SK-N-SH (cell line): ENCODE data around the gene EFEMP2. TPM values are rescaled to one million over a fixed set of nuclear protein-coding genes. Genes with fewer than 3 reads are reported as not detected.
"Not testable (repeated sequence)": the region's sequence is repeated elsewhere in the genome, so short reads cannot be mapped to it uniquely, and the experiment has no call there.

Experiments used
- CTCF ChIA-PET: fragments of 300-600, 350-600 bp; formaldehyde crosslinking; extraction: SDS; loops from one replicate; lab custom pipeline; 2021; lab: Yijun Ruan, JAX
- POLR2A ChIA-PET: fragments of 350-600 bp; sonication (Branson Sonifier 250); formaldehyde crosslinking; extraction: SDS; loops from one replicate; lab custom pipeline; 2020; ENCODE audit warnings: antibody characterized with exemption, inconsistent platforms; lab: Yijun Ruan, JAX
- DNase-seq: peaks from one replicate; pipeline ENCODE4 v3.0.0; 2012
- H2AFZ ChIP-seq: fragments of 200-600 bp; sonication (generic); 2 replicates; pipeline ENCODE4 v1.8.1; 2016; ENCODE audit warnings: antibody characterized with exemption, mild to moderate bottlenecking, low read depth
- H3F3A ChIP-seq: fragments of 200-600 bp; sonication (generic); replicated peaks from 2 replicates; pipeline ENCODE3; 2016; ENCODE audit warnings: antibody characterized with exemption, mild to moderate bottlenecking; ENCODE audit not compliant: insufficient read depth
- H3K27ac ChIP-seq, 2 experiments: fragments of 200-500 bp in 1 of 2; fragments of 200-600 bp in 1 of 2; sonication (Bioruptor generic) in 1 of 2; sonication (generic), shearing (Covaris generic) in 1 of 2; 2 replicates each; pipeline versions ENCODE4 v1.5.1 to v1.6.1; 2014 to 2016; ENCODE audit warnings: low read depth in 2 of 2, inconsistent platforms in 1 of 2, low read length in 1 of 2, mild to moderate bottlenecking in 1 of 2, mixed read lengths in 1 of 2
- H3K27me3 ChIP-seq: fragments of 200-600 bp; sonication (generic), shearing (Covaris generic); 2 replicates; pipeline ENCODE4 v1.6.1; 2016; ENCODE audit warnings: mixed run types; ENCODE audit not compliant: insufficient read depth
- H3K36me3 ChIP-seq, 2 experiments: fragments of 200-500 bp in 1 of 2; fragments of 200-600 bp in 1 of 2; sonication (Bioruptor generic) in 1 of 2; sonication (generic) in 1 of 2; replicated peaks in 1 of 2; 2 replicates each; pipeline versions ENCODE3 to v1.5.1; 2014 to 2016; ENCODE audit warnings: low read length in 1 of 2, mild to moderate bottlenecking in 1 of 2; ENCODE audit not compliant: insufficient read depth in 2 of 2, control insufficient read depth in 1 of 2
- H3K4me1 ChIP-seq, 2 experiments: fragments of 200-500 bp in 1 of 2; fragments of 200-600 bp in 1 of 2; sonication (Bioruptor generic) in 1 of 2; sonication (generic), shearing (Covaris generic) in 1 of 2; 2 replicates each; pipeline versions ENCODE4 v1.5.1 to v1.6.1; 2014 to 2016; ENCODE audit warnings: low read depth in 1 of 2, low read length in 1 of 2, mixed run types in 1 of 2; ENCODE audit not compliant: insufficient read depth in 2 of 2, control insufficient read depth in 1 of 2
- H3K4me2 ChIP-seq: fragments of 200-600 bp; sonication (generic), shearing (Covaris generic); 2 replicates; pipeline ENCODE4 v1.6.1; 2017; ENCODE audit warnings: mixed run types
- H3K4me3 ChIP-seq, 2 experiments: fragments of 200-500 bp in 1 of 2; fragments of 200-600 bp in 1 of 2; sonication (Bioruptor generic) in 1 of 2; sonication (generic), shearing (Covaris generic) in 1 of 2; 2 replicates each; pipeline versions ENCODE4 v1.5.1 to v1.8.1; 2014 to 2016; ENCODE audit warnings: low read depth in 2 of 2, inconsistent platforms in 1 of 2, low read length in 1 of 2, mild to moderate bottlenecking in 1 of 2, mixed read lengths in 1 of 2, moderate library complexity in 1 of 2
- H3K79me2 ChIP-seq: fragments of 200-600 bp; sonication (generic); 2 replicates; pipeline ENCODE4 v1.8.1; 2017; ENCODE audit warnings: mild to moderate bottlenecking; ENCODE audit not compliant: insufficient read depth
- H3K9ac ChIP-seq: fragments of 200-600 bp; sonication (generic); 2 replicates; pipeline ENCODE4 v1.6.1; 2017; ENCODE audit warnings: mixed run types
- H3K9me2 ChIP-seq: fragments of 200-600 bp; sonication (generic); 2 replicates; pipeline ENCODE4 v1.6.1; 2017; ENCODE audit warnings: mixed run types
- H3K9me3 ChIP-seq: fragments of 200-600 bp; sonication (generic); 2 replicates; pipeline ENCODE4 v1.6.1; 2017; ENCODE audit warnings: mixed run types, mild to moderate bottlenecking, moderate library complexity
- H4K20me1 ChIP-seq: fragments of 200-600 bp; sonication (generic); 2 replicates; pipeline ENCODE4 v1.6.1; 2017; ENCODE audit warnings: mild to moderate bottlenecking, mixed run types; ENCODE audit not compliant: insufficient read depth
- CHD2 ChIP-seq: fragments of 150-350 bp; IDR thresholded peaks from 2 replicates; pipeline ENCODE4 v1.6.1; 2018; ENCODE audit warnings: low read length; ENCODE audit not compliant: partially characterized antibody
- ELF1 ChIP-seq: IDR thresholded peaks from 2 replicates; pipeline ENCODE4 v1.4.0; 2012
- EP300 ChIP-seq, 2 experiments: IDR thresholded peaks; 2 replicates each; pipeline versions ENCODE4 v1.4.0 to v1.6.1; 2012; ENCODE audit warnings: borderline replicate concordance in 1 of 2, low read depth in 1 of 2, low read length in 1 of 2
- FOXJ3 ChIP-seq: sonication (generic); formaldehyde crosslinking; IDR thresholded peaks from 2 replicates; pipeline ENCODE4 v1.5.1; 2020; ENCODE audit warnings: mild to moderate bottlenecking, missing genetic modification reagents
- MEF2A ChIP-seq: IDR thresholded peaks from 2 replicates; pipeline ENCODE4 v1.4.0; 2012; ENCODE audit warnings: low read depth, borderline replicate concordance
- NRF1 ChIP-seq: IDR thresholded peaks from 2 replicates; pipeline ENCODE4 v1.6.1; 2012; ENCODE audit warnings: low read depth, mild to moderate bottlenecking, low read length
- RFX5 ChIP-seq: IDR thresholded peaks from 2 replicates; pipeline ENCODE4 v1.6.1; 2012; ENCODE audit warnings: mild to moderate bottlenecking, improper control_type of control experiment, low read length
- SMC3 ChIP-seq: IDR thresholded peaks from 2 replicates; pipeline ENCODE4 v1.6.1; 2012; ENCODE audit warnings: low read depth, low read length, improper control_type of control experiment
- USF1 ChIP-seq: IDR thresholded peaks from 2 replicates; pipeline ENCODE4 v1.4.0; 2012; ENCODE audit warnings: low read depth, borderline replicate concordance
- YY1 ChIP-seq: IDR thresholded peaks from 2 replicates; pipeline ENCODE4 v1.4.0; 2012; ENCODE audit warnings: low read depth, mild to moderate bottlenecking
- ZBTB33 ChIP-seq: IDR thresholded peaks from 2 replicates; pipeline ENCODE4 v1.4.0; 2012; ENCODE audit warnings: low read depth, borderline replicate concordance
- WGBS: methylation state at CpG from one replicate; pipeline ENCODE4 v1.1.6; 2017; ENCODE audit warnings: low lambda C conversion rate; 5-methylcytosine and 5-hydroxymethylcytosine counted together
- polyA plus RNA-seq, 3 experiments: library from polyadenylated mRNA; depleted of rRNA; stranded (reverse); fragments of >200 nt; gene quantifications; 2 replicates each; pipeline ENCODE4 v1.2.3, GENCODE V29; 2012

The EFEMP2 gene
- polyA plus RNA-seq, 1 of the 3 experiments (the other 2 are of a cell fraction), result 203 TPM

- TF ChIP-seq CHD2 (no peak), RFX5 (no peak), USF1 (peak; percentile 84), ZBTB33 (no peak), ELF1 (no peak), MEF2A (no peak), YY1 (no peak), EP300 (IDR thresholded peaks at IDR 0.05; ENCODE audit: borderline replicate concordance in 1 of 2, low read depth in 1 of 2, low read length in 1 of 2) (no peak), SMC3 (no peak)
Observed at GRCh38 chr11:65833297-65834030, 39.1 kb downstream of the EFEMP2 start, which contains the start of gene SNX32 (continued).

DNA sequence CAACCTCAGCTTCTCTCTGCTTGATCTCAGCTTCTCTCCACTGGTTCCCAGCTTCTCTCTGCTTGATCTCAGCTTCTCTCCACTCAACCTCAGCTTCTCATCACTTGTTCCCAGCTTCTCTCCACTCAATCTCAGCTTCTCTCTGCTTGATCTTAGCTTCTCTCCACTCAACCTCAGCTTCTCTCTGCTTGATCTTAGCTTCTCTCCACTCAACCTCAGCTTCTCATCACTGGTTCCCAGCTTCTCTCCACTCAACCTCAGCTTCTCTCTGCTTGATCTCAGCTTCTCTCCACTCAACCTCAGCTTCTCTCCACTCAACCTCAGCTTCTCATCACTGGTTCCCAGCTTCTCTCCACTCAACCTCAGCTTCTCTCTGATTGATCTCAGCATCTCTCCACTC is 40.4 kb downstream of the EFEMP2 start:
- not testable (repeated sequence) for H3K36me3 ChIP-seq, H3K4me3 ChIP-seq, H3K27me3 ChIP-seq, H3K79me2 ChIP-seq, H3K9me3 ChIP-seq, H2AFZ ChIP-seq, H3K4me2 ChIP-seq, H3K9me2 ChIP-seq, H3K9ac ChIP-seq, H4K20me1 ChIP-seq, DNase-seq, H3K27ac ChIP-seq
- ChIA-PET POLR2A (interaction anchor here (0.7 to 2.3 kb wide), 4 partner anchors 12 to 120 kb away, joined by 3 to 14 read pairs (median 4); partner anchors contain the start of gene KAT5), CTCF (interaction anchor here (0.9 to 3.4 kb wide), 11 partner anchors 9 to 157 kb away, joined by 3 to 33 read pairs (median 6); partner anchors contain the start of gene FIBP)
- Histone ChIP-seq H3K4me1 (peaks cover 0 to 13% of the 10 kb centered on the region in 2 experiments; a peak in 1 of 4 replicates), H3F3A (peaks cover 10% of the 10 kb centered on the region)

GRCh38 chr11:65829459-65829858 is 43.1 kb downstream of the EFEMP2 start:
- Histone ChIP-seq H3F3A (peaks cover 10% of the 10 kb centered on the region), H3K36me3 (no peaks in the 10 kb centered on the region), H3K79me2 (no peaks in the 10 kb centered on the region), H3K4me3 (no peak overlapping the region), H3K4me1 (peaks cover 0 to 7% of the 10 kb centered on the region in 2 experiments; a peak in 1 of 4 replicates), H2AFZ (no peak overlapping the region), H3K27ac (no peak overlapping the region), H3K9ac (no peak overlapping the region), H3K9me2 (no peaks in the 10 kb centered on the region), H3K4me2 (no peak overlapping the region), H3K9me3 (no peaks in the 10 kb centered on the region), H4K20me1 (no peaks in the 10 kb centered on the region), H3K27me3 (no peaks in the 10 kb centered on the region)
- TF ChIP-seq SMC3, result no peak
- no peak for TF ChIP-seq CHD2
- TF ChIP-seq NRF1, result no peak
- no peak for TF ChIP-seq FOXJ3 (CRISPR knock-in tag)
- no peak for TF ChIP-seq ZBTB33
- 55% methylated on average over 4 of the region's 4 CpGs for WGBS
- ChIA-PET CTCF (interaction anchor here (0.7 to 3.9 kb wide), 6 partner anchors 12 to 1061 kb away, joined by 3 to 33 read pairs (median 4); partner anchors contain the start of genes AP5B1 and MUS81), POLR2A (no interaction called here)
- no peak for DNase-seq
